Glomerular visceral epithelial cell (primary cell): ENCODE results near the gene THSD4.
"Not testable (repeated sequence)": the region's sequence is repeated elsewhere in the genome, so short reads cannot be mapped to it uniquely, and the experiment has no call there.

ENCODE experiments used
- DNase-seq: peaks from one replicate; pipeline ENCODE4 v3.0.0-alpha.2; 2016; ENCODE audit errors: extremely low spot score

Gene THSD4

GRCh38 chr15:71384501-71384900 lies 269.2 kb downstream of the THSD4 start:
- DNase-seq: no peak

- DNase-seq: no peak
Observed at GRCh38 chr15:71385026-71385425, 269.8 kb downstream of the THSD4 start.

DNA sequence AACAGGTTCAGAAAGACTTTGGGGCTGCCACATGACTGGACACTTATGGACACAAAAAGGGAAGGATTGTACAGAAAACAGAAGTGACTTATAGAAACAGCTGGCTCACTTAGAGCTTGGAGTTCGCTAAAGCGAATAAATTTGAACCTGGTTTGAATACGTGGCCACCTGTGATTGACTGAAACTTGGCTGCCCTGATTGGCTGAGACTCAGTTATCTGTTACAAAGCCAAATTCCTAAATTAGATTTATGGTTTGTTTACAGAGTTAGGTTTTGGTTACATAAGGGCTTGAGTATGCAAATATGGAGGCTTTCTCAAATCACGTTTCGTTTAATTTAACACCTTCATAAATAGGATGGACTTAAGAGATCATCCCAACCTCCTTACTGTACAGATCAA lies 270.2 kb downstream of the THSD4 start:
- no peak for DNase-seq

GRCh38 chr15:71386005-71386404 lies 270.7 kb downstream of the THSD4 start:
- no peak for DNase-seq

- no peak for DNase-seq
Observed at GRCh38 chr15:71386448-71387236, 271.4 kb downstream of the THSD4 start.

GRCh38 chr15:71387810-71388209 lies 272.5 kb downstream of the THSD4 start:
- no peak for DNase-seq

DNA sequence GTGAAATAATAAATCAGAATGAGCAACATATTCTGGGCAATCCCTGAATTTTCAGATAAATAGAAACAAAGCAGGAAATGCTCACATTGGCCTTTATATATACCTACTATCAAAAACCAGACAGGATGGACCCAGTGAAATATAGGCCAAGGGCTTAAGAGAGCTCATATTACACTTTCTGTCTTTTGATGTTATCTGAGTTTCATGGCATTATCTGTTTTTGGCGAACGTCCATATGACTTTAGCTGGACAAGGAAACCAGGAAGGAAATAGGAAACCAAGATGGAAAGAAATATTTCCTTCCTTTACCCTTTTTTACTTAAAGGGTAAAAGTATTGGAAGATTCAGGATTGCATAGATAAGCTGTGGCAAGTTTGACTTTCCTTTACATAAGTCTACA lies 274.8 kb downstream of the THSD4 start:
- no peak for DNase-seq

GRCh38 chr15:71391421-71392088 lies 276.3 kb downstream of the THSD4 start:
- no peak for DNase-seq

- DNase-seq: no peak
Observed at GRCh38 chr15:71392861-71393283, 277.6 kb downstream of the THSD4 start.

GRCh38 chr15:71393383-71393782 lies 278.1 kb downstream of the THSD4 start:
- DNase-seq: no peak

DNA sequence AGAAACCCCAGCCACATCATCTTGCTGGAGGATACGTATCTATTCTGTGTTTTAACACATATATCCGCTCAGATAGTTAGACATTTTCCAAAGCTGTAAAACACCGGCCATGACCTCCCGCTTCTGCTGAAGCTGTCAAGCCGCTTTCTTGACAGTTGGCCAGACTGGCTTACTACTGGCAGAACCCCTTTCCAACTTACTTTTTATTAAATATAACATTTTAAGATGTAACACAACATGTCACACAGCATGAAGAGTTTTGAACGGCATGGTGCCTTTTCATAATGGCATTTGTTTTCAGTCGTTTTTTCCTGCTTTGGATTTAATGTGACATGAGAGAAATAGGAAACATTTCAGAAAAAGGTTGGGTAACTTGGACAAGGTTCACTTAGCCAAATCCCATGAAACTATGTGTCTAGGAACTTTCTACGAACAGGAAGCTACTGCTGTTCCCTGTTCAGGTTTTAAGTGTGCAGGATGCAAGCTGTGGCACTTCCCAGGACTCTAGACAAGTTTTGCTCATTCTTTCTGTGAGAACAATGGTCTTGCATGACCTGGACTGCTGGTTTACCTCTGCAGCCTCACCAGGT lies 281.4 kb downstream of the THSD4 start:
- no peak for DNase-seq

GRCh38 chr15:71397377-71397776 lies 282.1 kb downstream of the THSD4 start:
- no peak for DNase-seq

GRCh38 chr15:71400294-71400693 lies 285.0 kb downstream of the THSD4 start:
- no peak for DNase-seq

DNA sequence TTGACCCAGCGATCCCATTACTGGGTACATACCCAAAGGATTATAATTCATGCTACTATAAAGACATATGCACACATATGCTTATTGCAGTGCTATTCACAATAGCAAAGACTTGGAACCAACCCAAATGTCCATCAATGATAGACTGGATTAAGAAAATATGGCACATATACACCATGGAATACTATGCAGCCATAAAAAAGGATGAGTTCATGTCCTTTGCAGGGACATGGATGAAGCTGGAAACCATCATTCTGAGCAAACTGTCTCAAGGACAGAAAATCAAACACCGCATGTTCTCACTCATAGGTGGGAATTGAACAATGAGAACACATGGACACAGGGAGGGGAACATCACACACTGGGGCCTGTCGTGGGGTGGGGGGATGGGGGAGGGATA lies 286.5 kb downstream of the THSD4 start:
- not testable (repeated sequence) for DNase-seq

GRCh38 chr15:71409541-71409940 lies 294.3 kb downstream of the THSD4 start:
- no peak for DNase-seq

DNA sequence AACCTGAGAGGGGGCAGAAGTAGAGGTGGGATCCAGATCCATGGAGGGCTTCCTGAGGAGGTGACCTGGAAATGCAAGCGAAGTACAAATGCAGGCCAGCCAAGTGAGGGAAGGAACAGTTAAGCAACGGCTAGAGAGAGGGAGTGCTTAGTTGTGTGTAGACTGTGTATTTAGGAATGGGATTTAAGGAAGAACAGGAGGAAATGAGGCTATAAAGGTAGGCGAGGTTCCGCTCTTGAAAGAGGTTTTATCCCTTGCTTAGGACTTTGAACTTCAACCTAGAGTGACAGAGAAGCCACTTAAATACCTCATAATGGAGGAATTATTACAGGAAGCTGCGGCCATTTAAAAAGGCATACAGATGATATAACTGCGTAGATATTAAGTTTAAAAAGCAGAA lies 295.1 kb downstream of the THSD4 start:
- no peak for DNase-seq

GRCh38 chr15:71411538-71412482 lies 296.5 kb downstream of the THSD4 start:
- DNase-seq: no peak

DNA sequence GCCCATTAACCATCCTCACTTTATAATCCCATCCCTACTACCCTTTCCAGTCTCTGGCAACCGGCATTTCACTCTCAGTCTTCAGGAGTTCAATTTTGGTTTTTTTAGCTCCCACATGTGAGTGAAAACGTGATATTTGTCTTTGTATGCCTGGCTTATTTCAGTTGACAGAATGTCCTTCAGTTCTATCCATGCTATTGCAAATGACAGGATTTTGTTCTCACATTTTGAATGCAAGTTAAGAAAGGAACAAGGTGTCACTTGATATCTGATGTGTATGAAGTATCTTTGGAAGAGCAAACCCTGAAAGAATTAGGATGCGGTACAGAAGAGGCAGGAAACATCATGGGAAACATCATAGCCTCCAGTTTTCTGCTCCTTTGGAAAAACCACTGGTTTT lies 298.1 kb downstream of the THSD4 start:
- DNase-seq: no peak

DNA sequence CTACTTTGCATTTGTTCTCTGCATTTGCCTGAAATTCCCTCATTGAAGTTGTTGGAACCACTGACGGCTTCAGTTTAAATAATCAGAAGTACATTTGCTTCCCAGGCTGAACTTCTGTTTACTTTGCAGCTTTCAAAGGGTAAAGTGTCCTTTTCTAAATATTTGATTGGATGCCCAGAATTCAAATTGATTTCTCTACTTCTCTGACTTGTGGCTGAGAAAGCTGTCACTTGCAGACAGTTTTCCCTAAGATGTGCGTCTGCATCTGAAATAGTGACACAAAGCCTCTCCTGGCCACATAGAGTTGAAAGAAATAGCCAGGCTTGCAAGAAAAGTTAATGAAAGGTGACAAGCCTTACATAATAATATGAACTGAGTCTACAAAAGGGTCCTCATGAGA lies 299.6 kb downstream of the THSD4 start:
- DNase-seq: no peak

DNA sequence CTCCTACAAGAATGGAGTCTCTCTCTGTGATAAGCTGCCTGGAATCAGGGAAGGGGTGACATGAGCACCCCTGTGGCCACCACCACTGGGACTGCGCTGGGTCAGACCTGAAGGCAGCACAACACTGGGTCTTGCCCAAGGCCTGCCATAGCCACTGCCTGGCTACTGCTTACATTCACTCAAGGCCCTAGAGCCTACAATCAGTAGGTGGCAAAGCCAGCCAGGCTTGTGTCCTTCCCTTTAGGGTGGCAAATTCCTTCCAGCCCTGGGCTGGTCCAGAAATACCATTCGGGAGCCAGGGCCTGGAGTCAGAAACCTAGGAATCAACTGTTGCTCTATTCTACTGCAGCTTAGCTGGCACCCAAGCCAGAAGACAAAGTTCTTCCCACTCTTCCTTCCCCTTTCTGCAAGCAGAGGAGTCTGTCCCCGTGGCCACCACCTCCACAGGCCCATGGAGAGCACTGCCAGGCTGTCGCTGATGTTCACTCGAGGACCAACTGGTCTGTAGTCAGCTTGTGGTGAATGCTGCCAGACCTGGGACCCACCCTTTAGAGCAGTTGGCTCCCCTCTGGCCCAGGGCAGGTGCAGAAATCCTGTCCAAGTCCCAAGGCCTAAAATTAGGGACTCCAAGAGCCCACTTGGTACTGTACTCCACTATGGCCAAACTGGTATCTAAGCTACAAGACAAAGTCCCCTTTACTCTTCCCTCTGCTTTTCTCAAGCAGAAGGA lies 307.4 kb downstream of the THSD4 start:
- DNase-seq: no peak

- no peak for DNase-seq
Observed at GRCh38 chr15:71424765-71425164, 309.5 kb downstream of the THSD4 start.
